AG09309 (cell line): Measurements from ENCODE around the gene SPON1.

Experiments
- DNase-seq: peaks from one replicate; pipeline ENCODE4 v3.0.0-alpha.2; 2010; ENCODE audit warnings: low read depth
- H3K4me3 ChIP-seq: 2 replicates; pipeline ENCODE4 v1.5.1; 2011; ENCODE audit warnings: mild to moderate bottlenecking, low read depth, low read length, moderate library complexity; ENCODE audit not compliant: control insufficient read depth
- TF ChIP-seq, protein P1 (sequence below): IDR thresholded peaks from 2 replicates; pipeline ENCODE4 v1.5.1; 2011; ENCODE audit warnings: mild to moderate bottlenecking, low read depth, low read length, inconsistent platforms; ENCODE audit not compliant: insufficient read depth, control insufficient read depth; ENCODE audit errors: missing control alignments

Gene SPON1

DNA sequence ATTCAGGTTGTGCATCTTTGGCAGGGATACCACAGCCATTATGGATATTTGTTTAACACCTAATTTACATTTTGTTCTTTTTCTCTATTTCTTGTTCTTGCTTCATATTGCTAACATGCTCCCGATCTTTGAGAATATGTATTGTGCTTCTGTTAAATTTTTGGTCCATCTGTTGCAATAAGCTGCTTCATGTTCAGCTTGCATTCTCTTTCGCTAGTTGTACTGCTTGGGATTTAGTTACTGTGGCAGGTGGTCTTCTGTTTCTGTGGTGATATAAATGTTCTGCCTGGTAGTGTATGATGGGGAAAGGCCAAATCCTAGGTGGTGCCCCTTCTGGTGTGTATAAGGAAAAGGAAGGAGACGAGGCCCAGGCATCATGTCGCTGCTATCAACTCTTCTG lies 140.2 kb downstream of the SPON1 start:
- TF ChIP-seq, protein P1, sequence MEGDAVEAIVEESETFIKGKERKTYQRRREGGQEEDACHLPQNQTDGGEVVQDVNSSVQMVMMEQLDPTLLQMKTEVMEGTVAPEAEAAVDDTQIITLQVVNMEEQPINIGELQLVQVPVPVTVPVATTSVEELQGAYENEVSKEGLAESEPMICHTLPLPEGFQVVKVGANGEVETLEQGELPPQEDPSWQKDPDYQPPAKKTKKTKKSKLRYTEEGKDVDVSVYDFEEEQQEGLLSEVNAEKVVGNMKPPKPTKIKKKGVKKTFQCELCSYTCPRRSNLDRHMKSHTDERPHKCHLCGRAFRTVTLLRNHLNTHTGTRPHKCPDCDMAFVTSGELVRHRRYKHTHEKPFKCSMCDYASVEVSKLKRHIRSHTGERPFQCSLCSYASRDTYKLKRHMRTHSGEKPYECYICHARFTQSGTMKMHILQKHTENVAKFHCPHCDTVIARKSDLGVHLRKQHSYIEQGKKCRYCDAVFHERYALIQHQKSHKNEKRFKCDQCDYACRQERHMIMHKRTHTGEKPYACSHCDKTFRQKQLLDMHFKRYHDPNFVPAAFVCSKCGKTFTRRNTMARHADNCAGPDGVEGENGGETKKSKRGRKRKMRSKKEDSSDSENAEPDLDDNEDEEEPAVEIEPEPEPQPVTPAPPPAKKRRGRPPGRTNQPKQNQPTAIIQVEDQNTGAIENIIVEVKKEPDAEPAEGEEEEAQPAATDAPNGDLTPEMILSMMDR, result no peak
- no peak overlapping the region for H3K4me3 ChIP-seq
- DNase-seq, result no peak

DNA sequence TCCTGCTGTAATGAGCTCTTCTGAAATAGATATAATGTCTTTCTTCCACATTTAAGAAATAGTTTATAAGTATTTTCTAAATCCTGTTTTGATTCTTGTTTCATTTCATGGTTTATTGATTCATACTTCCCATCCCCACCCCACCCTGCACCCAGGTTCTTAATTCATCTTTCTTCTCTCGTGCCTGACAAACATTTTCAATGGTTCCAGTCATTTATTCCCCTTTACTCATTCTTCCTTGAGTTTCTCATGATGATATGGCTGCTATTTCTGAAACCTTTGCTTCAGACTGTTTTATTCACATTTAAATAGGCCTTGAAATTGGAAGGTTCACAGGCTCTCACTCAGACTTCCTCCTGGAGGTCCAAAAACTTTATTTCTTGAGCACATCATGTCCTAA lies 142.9 kb downstream of the SPON1 start:
- H3K4me3 ChIP-seq, result no peak overlapping the region
- DNase-seq, result no peak
- TF ChIP-seq, protein P1, result no peak

DNA sequence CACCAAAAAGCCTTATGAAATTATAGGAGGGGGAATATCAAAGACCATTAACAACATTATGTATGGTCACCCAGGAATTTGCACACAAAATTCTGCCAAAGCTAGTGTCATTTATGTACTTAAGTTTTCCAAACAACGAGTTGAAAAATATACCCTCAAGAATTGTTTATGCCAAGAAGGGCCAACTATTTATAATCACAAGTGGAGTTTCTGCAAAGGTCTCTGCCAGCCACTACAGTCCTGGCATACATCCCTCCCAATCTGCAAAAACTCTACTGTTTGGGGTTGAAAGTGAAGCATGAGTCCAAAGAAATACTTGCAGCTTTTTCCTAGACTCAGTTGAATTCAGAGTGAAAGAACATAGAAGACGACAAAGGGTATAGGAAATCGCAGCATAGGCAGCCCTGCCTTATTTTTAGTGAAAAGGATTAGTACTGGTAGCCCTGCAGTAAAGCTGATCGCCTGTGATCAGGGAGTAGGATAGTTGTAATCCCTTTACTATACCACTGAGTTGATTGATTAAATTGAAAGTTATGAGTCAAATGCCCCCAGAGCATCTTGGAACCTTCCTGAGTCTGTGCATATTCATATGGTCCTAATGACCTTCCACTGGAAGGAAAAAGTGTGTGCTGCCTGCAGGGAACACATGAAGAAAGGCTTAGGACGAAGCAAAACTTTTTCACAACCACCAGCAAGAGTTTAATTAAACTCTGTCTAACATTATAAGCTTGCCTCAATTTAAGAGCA lies 144.0 kb downstream of the SPON1 start:
- TF ChIP-seq, protein P1, result no peak
- DNase-seq, result no peak
- H3K4me3 ChIP-seq, result no peak overlapping the region

DNA sequence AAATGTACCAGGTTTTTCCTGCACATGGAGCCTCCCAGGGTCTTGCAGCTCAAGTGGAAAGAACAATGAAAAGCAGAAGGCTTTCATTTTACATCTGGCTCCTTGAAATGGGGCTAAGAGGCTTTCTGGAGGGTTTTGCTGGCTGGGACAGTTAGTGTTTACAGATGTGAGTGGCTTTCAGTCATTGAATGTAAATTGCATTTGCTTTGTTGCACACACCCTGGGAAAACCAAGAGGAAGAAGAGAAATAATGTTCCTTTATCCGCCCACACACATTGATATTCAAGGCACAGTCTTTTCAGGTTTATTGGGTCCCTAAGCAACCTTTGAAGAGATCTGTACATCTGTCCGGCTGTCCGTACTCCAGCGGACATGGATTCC lies 144.5 kb downstream of the SPON1 start:
- TF ChIP-seq, protein P1, result no peak
- H3K4me3 ChIP-seq, result no peak overlapping the region
- no peak for DNase-seq

DNA sequence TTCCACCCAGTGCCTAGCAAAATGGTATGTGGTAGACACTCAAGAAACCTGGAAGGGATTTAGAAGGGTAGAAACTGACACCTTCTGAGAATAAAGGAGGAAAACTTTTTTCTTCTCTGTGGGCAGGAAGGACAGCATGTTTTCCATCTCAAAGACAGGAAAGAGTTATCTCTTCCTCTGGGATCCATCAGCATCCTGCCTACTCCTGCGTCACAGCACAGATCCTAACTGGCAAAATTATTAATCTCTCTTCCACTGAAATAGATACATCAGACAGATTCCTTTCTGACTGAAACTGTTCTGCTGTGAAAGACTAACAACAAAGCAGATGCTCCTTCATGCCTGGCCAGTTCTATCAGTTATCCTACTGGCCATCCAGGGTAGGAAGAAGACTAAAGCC lies 147.2 kb downstream of the SPON1 start:
- TF ChIP-seq, protein P1, result no peak
- no peak overlapping the region for H3K4me3 ChIP-seq
- DNase-seq, result no peak

DNA sequence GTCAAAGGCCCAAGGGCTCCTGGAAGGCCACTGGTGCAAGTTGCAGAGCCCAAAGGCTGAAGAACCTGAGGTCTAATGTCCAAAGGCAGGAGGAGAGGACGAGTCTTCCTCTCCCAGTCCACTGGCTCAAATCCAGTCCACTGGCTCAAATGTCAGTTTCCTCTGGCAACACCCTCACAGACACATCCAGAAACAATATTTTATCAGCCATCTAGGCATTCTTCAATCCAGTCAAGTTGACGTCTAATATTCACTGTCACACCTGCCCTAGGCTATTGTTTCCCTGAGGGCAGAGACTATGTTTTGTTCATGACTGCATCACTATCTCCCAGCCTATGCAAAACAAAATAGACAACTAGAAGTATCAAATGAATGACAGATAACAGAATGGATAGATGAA lies 148.1 kb downstream of the SPON1 start:
- DNase-seq, result no peak
- TF ChIP-seq, protein P1, result no peak

More for the DNA sequence above, 148.1 kb downstream of the SPON1 start:
- H3K4me3 ChIP-seq, result no peak overlapping the region
